Measurements from ENCODE around the gene RNF111. TPM values are rescaled to one million over a fixed set of nuclear protein-coding genes. Genes with fewer than 3 reads are reported as not detected.
A peak's percentile ranks its signal among the peaks of the same experiment; 100 is the strongest.

The RNF111 gene
- total RNA-seq, 1 donor = 22.8 TPM

DNA sequence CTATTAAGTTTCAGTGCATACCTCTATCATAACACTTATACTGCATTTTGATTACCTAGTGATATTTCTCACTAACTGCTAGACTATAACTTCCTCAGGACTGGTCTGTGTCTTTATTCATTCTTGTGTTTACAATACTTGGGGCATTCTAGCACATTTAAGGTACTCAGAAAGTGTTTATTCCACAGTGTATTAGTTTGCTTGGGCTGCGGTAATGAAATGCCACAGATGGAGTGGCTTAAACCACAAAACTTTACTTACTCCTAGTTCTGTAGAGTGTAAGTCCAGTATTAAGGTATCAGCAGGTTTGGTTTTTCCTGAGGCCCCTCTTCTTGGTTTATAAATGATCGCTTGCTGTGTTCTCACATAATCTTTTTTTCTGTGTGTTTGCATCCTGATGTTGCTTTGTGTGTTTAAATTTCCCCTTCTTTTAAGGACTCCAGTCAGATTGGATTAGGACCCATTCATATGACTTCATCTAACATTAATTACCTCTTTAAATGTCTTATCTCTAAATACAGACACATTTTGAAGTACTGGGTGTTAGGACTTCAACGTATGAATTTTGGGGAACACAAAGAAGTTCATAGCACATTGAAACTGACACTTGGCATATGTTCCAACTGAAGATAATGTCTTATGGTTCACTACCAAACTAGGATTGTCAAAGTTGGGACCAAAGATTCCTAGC, 23.9 kb downstream of the RNF111 start:
- TF ChIP-seq, protein P1, sequence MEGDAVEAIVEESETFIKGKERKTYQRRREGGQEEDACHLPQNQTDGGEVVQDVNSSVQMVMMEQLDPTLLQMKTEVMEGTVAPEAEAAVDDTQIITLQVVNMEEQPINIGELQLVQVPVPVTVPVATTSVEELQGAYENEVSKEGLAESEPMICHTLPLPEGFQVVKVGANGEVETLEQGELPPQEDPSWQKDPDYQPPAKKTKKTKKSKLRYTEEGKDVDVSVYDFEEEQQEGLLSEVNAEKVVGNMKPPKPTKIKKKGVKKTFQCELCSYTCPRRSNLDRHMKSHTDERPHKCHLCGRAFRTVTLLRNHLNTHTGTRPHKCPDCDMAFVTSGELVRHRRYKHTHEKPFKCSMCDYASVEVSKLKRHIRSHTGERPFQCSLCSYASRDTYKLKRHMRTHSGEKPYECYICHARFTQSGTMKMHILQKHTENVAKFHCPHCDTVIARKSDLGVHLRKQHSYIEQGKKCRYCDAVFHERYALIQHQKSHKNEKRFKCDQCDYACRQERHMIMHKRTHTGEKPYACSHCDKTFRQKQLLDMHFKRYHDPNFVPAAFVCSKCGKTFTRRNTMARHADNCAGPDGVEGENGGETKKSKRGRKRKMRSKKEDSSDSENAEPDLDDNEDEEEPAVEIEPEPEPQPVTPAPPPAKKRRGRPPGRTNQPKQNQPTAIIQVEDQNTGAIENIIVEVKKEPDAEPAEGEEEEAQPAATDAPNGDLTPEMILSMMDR (IDR thresholded peaks at IDR 0.05; ENCODE audit: insufficient read depth, low read length) = no peak
- no peak overlapping the region for H3K4me3 ChIP-seq (ENCODE audit: low read depth, low read length)
- no peak for DNase-seq (ENCODE audit: low read depth)

GRCh38 chr15:59013246-59013873, 25.9 kb downstream of the RNF111 start:
- peak; percentile 25 for DNase-seq (ENCODE audit: low read depth)

GRCh38 chr15:59014068-59014467, 26.6 kb downstream of the RNF111 start:
- no peak overlapping the region for H3K4me3 ChIP-seq (ENCODE audit: low read depth, low read length)
- TF ChIP-seq, protein P1 (IDR thresholded peaks at IDR 0.05; ENCODE audit: insufficient read depth, low read length) = no peak
- DNase-seq (ENCODE audit: low read depth) = no peak

More at GRCh38 chr15:59013246-59013873, 25.9 kb downstream of the RNF111 start:
- TF ChIP-seq, protein P1 (IDR thresholded peaks at IDR 0.05; ENCODE audit: insufficient read depth, low read length) = no peak
- H3K4me3 ChIP-seq (ENCODE audit: low read depth, low read length) = no peak overlapping the region

GRCh38 chr15:59017449-59017848, 30.0 kb downstream of the RNF111 start:
- no peak for DNase-seq (ENCODE audit: low read depth)
- no peak overlapping the region for H3K4me3 ChIP-seq (ENCODE audit: low read depth, low read length)
- TF ChIP-seq, protein P1 (IDR thresholded peaks at IDR 0.05; ENCODE audit: insufficient read depth, low read length) = no peak

GRCh38 chr15:59018833-59019232, 31.4 kb downstream of the RNF111 start:
- H3K4me3 ChIP-seq (ENCODE audit: low read depth, low read length) = no peak overlapping the region
- TF ChIP-seq, protein P1 (IDR thresholded peaks at IDR 0.05; ENCODE audit: insufficient read depth, low read length) = no peak
- no peak for DNase-seq (ENCODE audit: low read depth)

GRCh38 chr15:59020322-59020721, 32.9 kb downstream of the RNF111 start:
- no peak for DNase-seq (ENCODE audit: low read depth)
- TF ChIP-seq, protein P1 (IDR thresholded peaks at IDR 0.05; ENCODE audit: insufficient read depth, low read length) = no peak

More at GRCh38 chr15:59020322-59020721, 32.9 kb downstream of the RNF111 start:
- no peak overlapping the region for H3K4me3 ChIP-seq (ENCODE audit: low read depth, low read length)
